HEK293 (cell line): ENCODE results near the gene RHOBTB3.
A peak's percentile ranks its signal among the peaks of the same experiment; 100 is the strongest.
"Not testable (repeated sequence)": the region's sequence is repeated elsewhere in the genome, so short reads cannot be mapped to it uniquely, and the experiment has no call there.

Experiments
- CTCF ChIA-PET: fragments of 350-600 bp; formaldehyde crosslinking; extraction: SDS; loops from one replicate; lab custom pipeline; 2021; ENCODE audit warnings: antibody characterized with exemption; lab: Yijun Ruan, JAX
- POLR2A ChIA-PET: fragments of 300-600 bp; formaldehyde crosslinking; extraction: SDS; loops from one replicate; lab custom pipeline; 2020; ENCODE audit warnings: antibody characterized with exemption, inconsistent platforms; lab: Yijun Ruan, JAX
- H3K27ac ChIP-seq: fragments of 200-500 bp; sonication (Bioruptor generic); 2 replicates; pipeline ENCODE4 v1.5.1; 2014; ENCODE audit warnings: low read depth, low read length, control low read depth, inconsistent platforms; ENCODE audit errors: extremely low read depth
- H3K36me3 ChIP-seq, 2 experiments: fragments of 200-500 bp in 1 of 2; sonication (Bioruptor generic) in 1 of 2; 1 replicate in 1 of 2; 2 replicates in 1 of 2; pipeline ENCODE4 v1.5.1; 2014 to 2017; ENCODE audit warnings: inconsistent platforms in 2 of 2, low read length in 2 of 2; ENCODE audit not compliant: control insufficient read depth in 2 of 2, insufficient read depth in 1 of 2
- H3K4me1 ChIP-seq: fragments of 200-500 bp; sonication (Bioruptor generic); 2 replicates; pipeline ENCODE4 v1.5.1; 2014; ENCODE audit warnings: mild to moderate bottlenecking, low read length, inconsistent platforms; ENCODE audit not compliant: control insufficient read depth, insufficient read depth
- H3K4me3 ChIP-seq: 2 replicates; pipeline ENCODE4 v1.5.1; 2011; ENCODE audit warnings: low read depth, mild to moderate bottlenecking, control low read depth, low read length, moderate library complexity
- H3K9me3 ChIP-seq: fragments of 200-500 bp; sonication (Bioruptor generic); 2 replicates; pipeline ENCODE4 v1.5.1; 2014; ENCODE audit warnings: low read depth, low read length, inconsistent platforms; ENCODE audit not compliant: control insufficient read depth, insufficient read depth
- BCL11A ChIP-seq: fragments of 450-650 bp; formaldehyde crosslinking; IDR thresholded peaks from 2 replicates; pipeline ENCODE4 v1.5.1; 2016; ENCODE audit warnings: low read depth, missing biosample characterization, missing genetic modification characterization
- EGR2 ChIP-seq: fragments of 450-650 bp; formaldehyde crosslinking; IDR thresholded peaks from 2 replicates; pipeline ENCODE4 v1.5.1; 2016; ENCODE audit warnings: low read depth, missing biosample characterization, missing genetic modification characterization
- GLIS1 ChIP-seq: fragments of 450-650 bp; formaldehyde crosslinking; IDR thresholded peaks from 2 replicates; pipeline ENCODE4 v1.5.1; 2016; ENCODE audit warnings: missing biosample characterization, missing genetic modification characterization
- PRDM1 ChIP-seq: fragments of 450-650 bp; formaldehyde crosslinking; IDR thresholded peaks from 2 replicates; pipeline ENCODE4; 2016; ENCODE audit warnings: missing biosample characterization, missing genetic modification characterization
- ZBTB20 ChIP-seq: fragments of 450-650 bp; formaldehyde crosslinking; IDR thresholded peaks from 2 replicates; pipeline ENCODE4 v1.5.1; 2016; ENCODE audit warnings: missing biosample characterization, missing genetic modification characterization
- ZBTB48 ChIP-seq: fragments of 450-650 bp; formaldehyde crosslinking; IDR thresholded peaks from 2 replicates; pipeline ENCODE4 v1.5.1; 2016; ENCODE audit warnings: missing biosample characterization, missing genetic modification characterization
- ZBTB6 ChIP-seq: fragments of 450-650 bp; formaldehyde crosslinking; IDR thresholded peaks from 2 replicates; pipeline ENCODE4 v1.5.1; 2017; ENCODE audit warnings: missing biosample characterization, missing genetic modification characterization
- ZFHX2 ChIP-seq: fragments of 450-650 bp; formaldehyde crosslinking; conservative IDR thresholded peaks from 2 replicates; pipeline ENCODE4 v1.5.1; 2016; ENCODE audit warnings: missing biosample characterization, missing genetic modification characterization
- ZIC2 ChIP-seq: fragments of 450-650 bp; formaldehyde crosslinking; IDR thresholded peaks from 2 replicates; pipeline ENCODE4 v1.5.1; 2016; ENCODE audit warnings: missing biosample characterization, missing genetic modification characterization
- ZNF132 ChIP-seq: fragments of 450-650 bp; formaldehyde crosslinking; IDR thresholded peaks from 2 replicates; pipeline ENCODE4 v1.5.1; 2017; ENCODE audit warnings: missing biosample characterization, missing genetic modification characterization, borderline replicate concordance
- ZNF211 ChIP-seq: fragments of 450-650 bp; formaldehyde crosslinking; IDR thresholded peaks from 2 replicates; pipeline ENCODE4 v1.5.1; 2016; ENCODE audit warnings: low read depth, missing biosample characterization, missing genetic modification characterization
- ZNF223 ChIP-seq: fragments of 450-650 bp; formaldehyde crosslinking; IDR thresholded peaks from 2 replicates; pipeline ENCODE4 v1.5.1; 2016; ENCODE audit warnings: missing biosample characterization, missing genetic modification characterization
- ZNF335 ChIP-seq: fragments of 450-650 bp; formaldehyde crosslinking; conservative IDR thresholded peaks from 2 replicates; pipeline ENCODE4 v1.5.1; 2016; ENCODE audit warnings: missing biosample characterization, missing genetic modification characterization

Gene RHOBTB3

DNA sequence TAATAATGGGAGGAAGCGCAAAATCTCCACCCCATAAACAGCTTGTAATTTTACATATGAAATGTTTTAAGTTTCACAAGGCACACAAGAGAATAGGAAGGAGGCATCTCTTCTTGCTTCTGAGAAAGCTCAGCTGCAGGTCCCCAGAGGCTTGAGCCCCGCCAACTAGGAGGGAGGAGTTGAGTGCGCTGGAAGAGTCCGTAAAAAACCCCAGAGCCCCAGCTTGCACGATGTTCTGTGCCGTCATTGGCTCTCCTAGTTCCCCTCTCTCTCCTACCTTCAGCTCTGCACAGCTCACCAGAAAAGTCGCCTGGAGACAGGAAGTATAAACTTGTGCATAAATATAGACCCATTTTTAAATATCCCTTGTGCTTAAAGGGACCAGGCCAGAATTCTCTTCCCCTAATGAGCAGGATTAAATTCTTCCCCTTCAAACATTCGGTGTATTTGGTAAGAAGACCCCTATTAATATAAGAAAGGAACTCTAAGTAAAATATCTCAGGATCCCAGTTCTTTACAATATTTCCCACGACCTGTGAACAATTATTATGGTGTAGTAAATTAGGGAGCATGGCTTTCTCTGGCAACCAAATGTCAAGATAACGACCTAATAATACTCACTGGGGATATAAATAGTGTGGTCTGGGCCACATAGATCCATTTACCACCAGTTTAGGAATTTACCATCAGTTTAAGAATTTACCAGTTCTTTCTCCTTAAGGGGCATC is 77.7 kb downstream of the RHOBTB3 start (continued):
- peak; percentile 42; the same call in 1 of the 2 replicates for TF ChIP-seq ZBTB48 (tag by site-specific recombination)
- peak; percentile 22; the same call in 1 of the 2 replicates for TF ChIP-seq GLIS1 (tag by site-specific recombination)

- H3K27ac ChIP-seq = no peak overlapping the region
- no peaks in the 10 kb centered on the region for H3K9me3 ChIP-seq
- POLR2A ChIA-PET = interaction anchor here (1.4 kb wide), 1 partner anchor 13 kb away, joined by 7 read pairs; the partner anchor contains the start of gene GLRX
- TF ChIP-seq ZBTB6 = no peak
- TF ChIP-seq ZNF335 (tag by site-specific recombination) = peak; percentile 63; the same call in 1 of the 2 replicates
- TF ChIP-seq GLIS1 (tag by site-specific recombination) = peak; percentile 13; the same call in 1 of the 2 replicates
- TF ChIP-seq, all 188 proteins: peak for 2
- Histone ChIP-seq H3K4me3 (no peak overlapping the region), H3K36me3 (peaks cover 0 to 4% of the 10 kb centered on the region in 2 experiments; a peak in 1 of 3 replicates), H3K4me1 (peaks cover 6% of the 10 kb centered on the region; the same call in 1 of the 2 replicates)
- CTCF ChIA-PET = interaction anchor here (1.3 kb wide), 1 partner anchor 28 kb away, joined by 4 read pairs; no protein-coding TSS in a partner anchor
Measured at GRCh38 chr5:95809414-95809960, 78.4 kb downstream of the RHOBTB3 start.

- ChIA-PET POLR2A (interaction anchor here (0.8 to 1.4 kb wide), 2 partner anchors 12 to 24 kb away, joined by 3 to 7 read pairs; partner anchors contain the start of gene GLRX), CTCF (interaction anchor here (1.3 kb wide), 1 partner anchor 29 kb away, joined by 4 read pairs; no protein-coding TSS in a partner anchor)
- H3K4me1 ChIP-seq = peaks cover 6% of the 10 kb centered on the region; the same call in 1 of the 2 replicates
Measured at GRCh38 chr5:95810305-95811125, 79.4 kb downstream of the RHOBTB3 start.

DNA sequence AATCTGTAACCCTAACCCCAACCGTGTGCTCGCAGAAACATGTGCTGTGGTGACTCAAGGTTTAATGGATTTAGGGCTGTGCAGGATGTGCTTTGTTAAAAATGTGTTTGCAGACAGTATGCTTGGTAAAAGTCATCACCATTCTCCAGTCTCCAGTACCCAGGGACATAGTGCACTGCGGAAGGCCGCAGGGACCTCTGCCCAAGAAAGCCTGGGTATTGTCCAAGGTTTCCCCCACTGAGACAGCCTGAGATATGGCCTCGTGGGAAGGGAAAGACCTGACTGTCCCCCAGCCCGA is 79.9 kb downstream of the RHOBTB3 start:
- H3K9me3 ChIP-seq, POLR2A ChIA-PET, H3K27ac ChIP-seq, H3K4me3 ChIP-seq, CTCF ChIA-PET, H3K4me1 ChIP-seq: not testable (repeated sequence)
- peaks cover 0 to 18% of the 10 kb centered on the region in 2 experiments; a peak in 1 of 3 replicates for H3K36me3 ChIP-seq

More at GRCh38 chr5:95810305-95811125, 79.4 kb downstream of the RHOBTB3 start:
- no peak overlapping the region for H3K4me3 ChIP-seq
- peaks cover 0 to 13% of the 10 kb centered on the region in 2 experiments; a peak in 1 of 3 replicates for H3K36me3 ChIP-seq
- TF ChIP-seq ZNF223 (no peak), PRDM1 (peak; percentile 91)
- H3K27ac ChIP-seq = no peak overlapping the region
- H3K9me3 ChIP-seq = no peaks in the 10 kb centered on the region

DNA sequence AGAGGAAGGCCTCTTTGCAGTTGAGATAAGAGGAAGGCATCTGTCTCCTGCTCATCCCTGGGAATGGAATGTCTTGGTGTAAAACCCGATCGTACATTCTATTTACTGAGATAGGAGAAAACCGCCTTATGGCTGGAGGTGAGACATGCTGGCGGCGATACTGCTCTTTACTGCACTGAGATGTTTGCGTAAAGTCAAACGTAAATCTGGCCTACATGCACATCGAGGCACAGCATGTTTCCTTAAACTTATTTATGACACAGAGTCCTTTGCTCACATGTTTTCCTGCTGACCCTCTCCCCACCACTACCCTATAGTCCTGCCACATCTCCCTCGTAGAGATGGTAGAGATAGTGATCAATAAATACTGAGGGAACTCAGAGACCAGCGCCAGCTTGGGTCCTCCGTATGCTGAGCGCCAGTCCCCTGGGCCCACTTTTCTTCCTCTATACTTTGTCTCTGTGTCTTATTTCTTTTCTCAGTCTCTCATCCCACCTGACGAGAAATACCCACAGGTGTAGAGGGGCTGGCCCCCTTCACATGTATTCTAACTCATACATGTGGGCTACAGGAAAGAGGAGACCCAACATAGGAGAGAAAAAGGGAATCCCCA is 80.4 kb downstream of the RHOBTB3 start:
- H3K4me3 ChIP-seq, CTCF ChIA-PET, H3K27ac ChIP-seq, H3K4me1 ChIP-seq, POLR2A ChIA-PET, H3K9me3 ChIP-seq: not testable (repeated sequence)
- peaks cover 0 to 23% of the 10 kb centered on the region in 2 experiments; a peak in 1 of 3 replicates for H3K36me3 ChIP-seq

GRCh38 chr5:95812074-95812471 is 80.9 kb downstream of the RHOBTB3 start:
- TF ChIP-seq EGR2 (0 out of 2 replicates have a peak, but pooled peaks have one; percentile 32), ZIC2 (tag by site-specific recombination) (0 out of 2 replicates have a peak, but pooled peaks have one; percentile 7), ZNF211 (tag by site-specific recombination) (no peak), ZNF132 (tag by site-specific recombination) (no peak), BCL11A (tag by site-specific recombination) (no peak), ZBTB20 (tag by site-specific recombination) (no peak), ZFHX2 (tag by site-specific recombination) (peak; percentile 62; the same call in 1 of the 2 replicates)
- ChIA-PET POLR2A (no interaction called here), CTCF (interaction anchor here (1.0 kb wide), 1 partner anchor 31 kb away, joined by 3 read pairs; no protein-coding TSS in a partner anchor)
- Histone ChIP-seq H3K4me3 (no peak overlapping the region), H3K27ac (no peak overlapping the region), H3K9me3 (no peaks in the 10 kb centered on the region), H3K4me1 (peaks cover 6% of the 10 kb centered on the region; the same call in 1 of the 2 replicates), H3K36me3 (peaks cover 0 to 28% of the 10 kb centered on the region in 2 experiments; a peak in 1 of 3 replicates)

DNA sequence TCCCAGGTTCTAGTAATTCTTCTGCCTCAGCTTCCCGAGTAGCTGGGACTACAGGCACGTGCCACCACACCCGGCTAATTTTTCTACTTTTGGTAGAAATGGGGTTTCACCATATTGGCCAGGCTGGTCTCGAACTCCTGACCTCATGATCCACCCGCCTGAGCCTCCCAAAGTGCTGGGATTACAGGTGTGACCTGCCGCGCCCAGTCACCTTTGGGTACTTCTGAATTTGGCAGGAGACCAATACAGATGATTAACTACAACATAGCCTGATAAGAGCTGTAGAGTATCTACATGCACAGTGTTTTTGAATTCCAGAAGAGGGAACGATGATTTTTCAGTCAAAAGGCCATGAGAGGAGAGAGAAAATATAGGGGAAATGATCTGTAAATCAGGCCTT is 81.9 kb downstream of the RHOBTB3 start:
- CTCF ChIA-PET = interaction anchor here (1.0 kb wide), 1 partner anchor 32 kb away, joined by 3 read pairs; no protein-coding TSS in a partner anchor
- H3K4me3 ChIP-seq, POLR2A ChIA-PET, H3K4me1 ChIP-seq, H3K9me3 ChIP-seq, H3K27ac ChIP-seq: not testable (repeated sequence)
- peaks cover 0 to 32% of the 10 kb centered on the region in 2 experiments; a peak in 1 of 3 replicates for H3K36me3 ChIP-seq
